MM.1S (cell line): ENCODE data around the gene PKHD1.
"Not testable (repeated sequence)": the region's sequence is repeated elsewhere in the genome, so short reads cannot be mapped to it uniquely, and the experiment has no call there.

Experiments
- DNase-seq: peaks from one replicate; pipeline ENCODE4 v3.0.0-alpha.2; 2015
- H2AFZ ChIP-seq: fragments of 300-600 bp; sonication (generic); 2 replicates; pipeline ENCODE4 v1.6.0; 2016; ENCODE audit warnings: antibody characterized with exemption, low read length
- H3F3A ChIP-seq: fragments of 300-600 bp; sonication (generic); 2 replicates; pipeline ENCODE4 v1.6.1; 2016; ENCODE audit warnings: mild to moderate bottlenecking, antibody characterized with exemption, low read length, moderate library complexity, mixed read lengths; ENCODE audit not compliant: insufficient read depth
- H3K27ac ChIP-seq: fragments of 300-600 bp; sonication (generic); 2 replicates; pipeline ENCODE4 v1.5.1; 2016; ENCODE audit warnings: mild to moderate bottlenecking, low read length
- H3K27me3 ChIP-seq: fragments of 300-600 bp; sonication (generic); replicated peaks from 2 replicates; pipeline ENCODE4 v1.6.0; 2016; ENCODE audit warnings: low read length; ENCODE audit not compliant: insufficient read depth
- H3K36me3 ChIP-seq: fragments of 300-600 bp; sonication (generic); replicated peaks from 2 replicates; pipeline ENCODE4 v1.6.1; 2016; ENCODE audit warnings: mild to moderate bottlenecking, low read length, mixed read lengths; ENCODE audit not compliant: insufficient read depth
- H3K4me1 ChIP-seq: fragments of 300-600 bp; sonication (generic); 2 replicates; pipeline ENCODE4 v1.6.1; 2016; ENCODE audit warnings: low read length, mixed read lengths
- H3K4me2 ChIP-seq: fragments of 300-600 bp; sonication (generic); 2 replicates; pipeline ENCODE4 v1.6.0; 2016; ENCODE audit warnings: low read depth, low read length
- H3K4me3 ChIP-seq: fragments of 300-600 bp; sonication (generic); 2 replicates; pipeline ENCODE4 v1.5.1; 2016; ENCODE audit warnings: low read length, mixed read lengths
- H3K79me2 ChIP-seq: fragments of 300-600 bp; sonication (generic); 2 replicates; pipeline ENCODE4 v1.6.1; 2016; ENCODE audit warnings: mixed run types, low read length, mixed read lengths
- H3K9ac ChIP-seq: fragments of 300-600 bp; sonication (generic); 2 replicates; pipeline ENCODE4 v1.6.1; 2016; ENCODE audit warnings: low read length, mixed read lengths
- H3K9me2 ChIP-seq: fragments of 300-600 bp; sonication (generic); replicated peaks from 2 replicates; pipeline ENCODE4 v1.6.1; 2016; ENCODE audit warnings: mild to moderate bottlenecking, low read length, mixed read lengths; ENCODE audit not compliant: insufficient read depth
- H3K9me3 ChIP-seq: fragments of 300-600 bp; sonication (generic); replicated peaks from 2 replicates; pipeline ENCODE4 v1.6.1; 2016; ENCODE audit warnings: mild to moderate bottlenecking, low read length, mixed read lengths; ENCODE audit not compliant: insufficient read depth
- H4K20me1 ChIP-seq: fragments of 300-600 bp; sonication (generic); 2 replicates; pipeline ENCODE4 v1.6.1; 2016; ENCODE audit warnings: mild to moderate bottlenecking, low read length, moderate library complexity, mixed read lengths; ENCODE audit not compliant: insufficient read depth
- EZH2 ChIP-seq: fragments of 300-600 bp; sonication (generic); optimal IDR thresholded peaks from 2 replicates; pipeline ENCODE3; 2017; ENCODE audit warnings: low read depth, mild to moderate bottlenecking, antibody characterized with exemption, low read length, mixed read lengths
- EZH2phosphoT487 ChIP-seq: fragments of 300-600 bp; sonication (generic); IDR thresholded peaks from 2 replicates; pipeline ENCODE4 v1.6.1; 2018; ENCODE audit warnings: antibody characterized with exemption, low read length
- TF ChIP-seq, protein P1 (sequence below): fragments of 300-600 bp; sonication (generic); IDR thresholded peaks from 2 replicates; pipeline ENCODE4 v1.5.1; 2016; ENCODE audit warnings: antibody characterized with exemption, low read length, mixed read lengths

The PKHD1 gene

DNA sequence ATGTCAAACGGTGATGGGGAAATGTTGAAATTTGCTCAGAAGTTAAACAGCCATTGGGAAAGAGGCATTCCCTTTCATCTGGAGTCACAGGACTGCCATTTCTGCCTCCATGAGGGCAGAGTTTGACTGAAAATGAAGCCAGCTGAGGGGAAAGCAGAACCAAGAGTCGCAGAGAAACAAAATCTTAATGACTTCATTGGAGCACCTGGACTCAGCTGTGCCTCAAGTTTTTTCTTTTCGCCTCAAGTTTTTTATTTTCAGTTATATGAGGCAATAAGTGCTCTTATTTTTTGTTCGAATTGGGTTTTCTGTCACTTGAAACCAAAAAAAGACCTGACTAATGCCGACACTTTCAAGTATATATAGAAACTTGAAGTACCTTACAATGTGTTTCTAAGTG is 161.3 kb downstream of the PKHD1 start:
- Histone ChIP-seq H3K4me1 (no peaks in the 10 kb centered on the region), H3K9ac (no peak overlapping the region), H3F3A (no peaks in the 10 kb centered on the region), H3K27me3 (no peaks in the 10 kb centered on the region), H3K9me3 (no peaks in the 10 kb centered on the region), H3K9me2 (no peaks in the 10 kb centered on the region), H3K4me3 (no peak overlapping the region), H3K27ac (no peak overlapping the region), H3K79me2 (no peaks in the 10 kb centered on the region), H3K4me2 (no peak overlapping the region), H3K36me3 (no peaks in the 10 kb centered on the region), H4K20me1 (no peaks in the 10 kb centered on the region), H2AFZ (no peak overlapping the region)
- DNase-seq = no peak
- no peak for TF ChIP-seq EZH2phosphoT487
- no peak for TF ChIP-seq EZH2
- TF ChIP-seq, protein P1, sequence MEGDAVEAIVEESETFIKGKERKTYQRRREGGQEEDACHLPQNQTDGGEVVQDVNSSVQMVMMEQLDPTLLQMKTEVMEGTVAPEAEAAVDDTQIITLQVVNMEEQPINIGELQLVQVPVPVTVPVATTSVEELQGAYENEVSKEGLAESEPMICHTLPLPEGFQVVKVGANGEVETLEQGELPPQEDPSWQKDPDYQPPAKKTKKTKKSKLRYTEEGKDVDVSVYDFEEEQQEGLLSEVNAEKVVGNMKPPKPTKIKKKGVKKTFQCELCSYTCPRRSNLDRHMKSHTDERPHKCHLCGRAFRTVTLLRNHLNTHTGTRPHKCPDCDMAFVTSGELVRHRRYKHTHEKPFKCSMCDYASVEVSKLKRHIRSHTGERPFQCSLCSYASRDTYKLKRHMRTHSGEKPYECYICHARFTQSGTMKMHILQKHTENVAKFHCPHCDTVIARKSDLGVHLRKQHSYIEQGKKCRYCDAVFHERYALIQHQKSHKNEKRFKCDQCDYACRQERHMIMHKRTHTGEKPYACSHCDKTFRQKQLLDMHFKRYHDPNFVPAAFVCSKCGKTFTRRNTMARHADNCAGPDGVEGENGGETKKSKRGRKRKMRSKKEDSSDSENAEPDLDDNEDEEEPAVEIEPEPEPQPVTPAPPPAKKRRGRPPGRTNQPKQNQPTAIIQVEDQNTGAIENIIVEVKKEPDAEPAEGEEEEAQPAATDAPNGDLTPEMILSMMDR = no peak

DNA sequence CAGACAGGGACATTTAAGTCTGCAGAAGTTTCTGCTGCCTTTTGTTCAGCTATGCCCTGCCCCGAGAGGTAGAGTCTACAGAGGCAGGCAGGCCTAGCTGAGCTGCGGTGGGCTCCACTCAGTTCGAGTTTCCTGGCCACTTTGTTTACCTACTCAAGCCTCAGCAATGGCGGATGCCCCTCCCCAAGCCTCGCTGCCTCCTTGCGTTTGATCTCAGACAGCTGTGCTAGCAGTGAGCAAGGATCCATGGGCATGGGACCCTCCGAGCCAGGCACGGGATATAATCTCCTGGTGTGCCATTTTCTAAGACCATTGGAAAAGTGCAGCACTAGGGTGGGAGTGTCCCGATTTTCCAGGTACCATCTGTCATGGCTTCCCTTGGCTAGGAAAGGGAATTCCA is 164.9 kb downstream of the PKHD1 start:
- H3K9me3 ChIP-seq, DNase-seq, H3K4me1 ChIP-seq, H2AFZ ChIP-seq, H3K27me3 ChIP-seq, H4K20me1 ChIP-seq, H3K79me2 ChIP-seq, H3K4me2 ChIP-seq, H3K9me2 ChIP-seq, H3K4me3 ChIP-seq, H3K9ac ChIP-seq, H3F3A ChIP-seq, H3K36me3 ChIP-seq, H3K27ac ChIP-seq: not testable (repeated sequence)

DNA sequence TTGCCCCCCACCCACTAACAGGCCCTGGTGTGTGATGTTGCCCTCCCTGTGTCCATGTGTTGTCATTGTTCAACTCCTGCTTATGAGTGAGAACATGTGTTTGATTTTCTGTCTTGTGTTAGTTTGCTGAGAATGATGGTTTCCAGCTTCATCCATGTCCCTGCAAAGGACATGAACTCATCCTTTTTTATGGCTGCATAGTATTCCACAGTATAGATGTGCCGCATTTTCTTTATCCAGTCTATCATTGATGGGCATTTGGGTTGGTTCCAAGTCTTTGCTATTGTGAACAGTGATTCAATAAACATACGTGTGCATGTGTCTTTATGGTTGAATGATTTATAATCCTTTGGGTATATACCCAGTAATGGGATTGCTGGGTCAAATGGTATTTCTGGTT is 169.1 kb downstream of the PKHD1 start:
- not testable (repeated sequence) for H3K36me3 ChIP-seq, H3K4me3 ChIP-seq, H3F3A ChIP-seq, H3K9me3 ChIP-seq, H3K4me1 ChIP-seq, DNase-seq, H3K79me2 ChIP-seq, H3K9ac ChIP-seq, H2AFZ ChIP-seq, H4K20me1 ChIP-seq, H3K9me2 ChIP-seq, H3K27ac ChIP-seq, H3K27me3 ChIP-seq, H3K4me2 ChIP-seq

DNA sequence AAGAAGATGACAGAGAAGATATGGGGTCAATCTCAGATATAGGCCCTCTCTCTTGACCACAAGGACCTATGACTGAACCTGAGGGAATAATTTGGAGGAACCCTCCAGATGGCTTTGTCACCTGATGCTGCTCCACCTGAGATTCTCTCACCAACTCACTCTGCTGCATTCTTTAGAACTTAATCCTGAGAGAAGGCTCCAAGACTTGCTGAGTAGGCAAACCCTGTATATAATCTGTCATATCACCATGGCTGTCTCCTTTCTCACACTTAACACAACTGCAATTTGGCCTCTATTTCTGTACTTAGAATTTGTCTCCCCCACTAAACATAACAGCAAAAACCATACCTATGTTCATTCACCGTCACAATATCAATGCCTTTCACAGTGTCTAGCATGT is 172.3 kb downstream of the PKHD1 start:
- Histone ChIP-seq H2AFZ (no peak overlapping the region), H3K9ac (no peak overlapping the region), H3K9me2 (no peaks in the 10 kb centered on the region), H3K4me1 (no peaks in the 10 kb centered on the region), H3K4me3 (no peak overlapping the region), H3K36me3 (no peaks in the 10 kb centered on the region), H3K27me3 (no peaks in the 10 kb centered on the region), H4K20me1 (no peaks in the 10 kb centered on the region), H3K4me2 (no peak overlapping the region), H3K27ac (no peak overlapping the region), H3F3A (no peaks in the 10 kb centered on the region), H3K9me3 (no peaks in the 10 kb centered on the region), H3K79me2 (no peaks in the 10 kb centered on the region)
- no peak for DNase-seq
- TF ChIP-seq, protein P1 = no peak
- TF ChIP-seq EZH2 (no peak), EZH2phosphoT487 (no peak)
